Activated CD4-positive, alpha-beta T cell treated with anti-CD3 and anti-CD28 coated beads, Interleukin-2, amount 50 U/mL, for 48 hours (primary cell): ENCODE data around the gene SALL3.

Source experiments
- DNase-seq, 2 experiments: peaks; one replicate each; pipeline ENCODE4 v3.0.0-alpha.2; 2020

The SALL3 gene

DNA sequence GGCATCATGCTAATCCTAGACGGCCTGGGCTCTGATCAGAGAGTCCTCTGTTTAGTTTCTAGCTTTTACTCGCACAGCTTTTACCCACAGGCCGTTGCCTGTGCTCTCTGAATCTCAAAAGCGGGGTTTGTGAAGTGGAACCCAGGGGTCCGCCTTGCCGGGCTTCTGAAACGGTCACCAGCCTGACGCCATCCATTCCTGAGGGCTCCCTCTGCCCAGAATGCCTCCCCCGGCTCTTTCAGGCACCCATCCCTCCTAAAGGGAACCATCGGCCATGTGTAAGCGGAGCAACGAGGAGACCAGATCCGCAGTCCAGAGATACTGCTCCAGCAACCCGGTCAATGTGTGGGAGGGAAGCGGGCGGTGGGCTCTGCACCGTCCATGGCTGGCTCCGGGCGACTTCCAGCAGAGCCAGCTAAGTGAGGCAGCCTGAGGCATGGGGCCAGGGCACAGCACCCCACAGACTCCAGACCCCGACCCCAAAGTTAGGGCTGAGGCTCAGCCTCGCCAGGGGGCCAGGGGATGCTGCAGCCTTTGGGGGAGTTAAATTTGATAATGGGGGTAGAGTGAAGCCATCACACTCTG is 28.8 kb downstream of the SALL3 start:
- DNase-seq, result no peak

DNA sequence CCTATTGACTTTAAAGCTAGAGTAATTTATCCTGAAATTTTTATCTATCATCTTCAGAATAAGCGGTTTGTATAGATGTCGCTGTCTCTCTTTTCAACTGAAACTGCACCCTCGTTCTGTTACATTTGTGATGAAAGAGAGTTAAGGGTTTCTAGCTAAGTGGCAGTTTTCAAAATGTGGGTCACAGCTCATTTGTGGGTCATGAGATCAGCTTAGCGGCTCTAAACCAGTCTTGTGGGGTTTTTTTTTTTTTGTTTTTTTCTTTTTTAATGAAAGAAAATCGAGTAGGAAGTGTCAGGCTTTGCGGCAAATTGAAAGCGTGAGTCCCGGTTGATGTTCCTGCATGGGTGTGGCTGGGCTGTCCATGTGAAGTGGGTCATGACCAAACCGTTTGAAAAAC is 31.2 kb downstream of the SALL3 start:
- no peak for DNase-seq

DNA sequence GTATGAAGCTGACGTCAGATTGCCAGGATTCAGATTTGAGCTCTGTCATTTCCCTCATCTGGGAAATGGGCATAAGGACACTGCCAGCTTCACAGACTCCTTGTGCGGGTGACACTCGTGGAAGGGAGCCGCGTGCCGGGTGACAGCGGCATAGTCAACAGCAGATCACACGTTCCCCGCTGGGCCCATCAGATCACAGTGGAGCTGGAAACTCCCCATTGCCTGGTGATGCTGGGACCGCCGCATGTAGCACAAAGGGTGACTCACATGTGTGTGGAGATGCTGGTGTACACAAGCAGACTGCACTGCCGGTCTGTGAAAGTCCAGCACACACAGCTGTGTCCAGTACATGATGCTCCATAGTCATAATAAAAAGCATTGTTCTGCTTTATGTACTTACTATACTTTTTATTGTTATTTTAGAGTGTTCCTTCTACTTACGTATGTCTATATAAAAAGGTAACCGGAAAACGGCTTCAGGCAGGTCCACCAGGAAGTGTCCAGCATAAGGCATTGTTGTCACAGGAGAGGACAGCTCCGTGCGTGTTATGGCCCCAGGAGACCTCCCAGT is 31.8 kb downstream of the SALL3 start:
- DNase-seq, result no peak

DNA sequence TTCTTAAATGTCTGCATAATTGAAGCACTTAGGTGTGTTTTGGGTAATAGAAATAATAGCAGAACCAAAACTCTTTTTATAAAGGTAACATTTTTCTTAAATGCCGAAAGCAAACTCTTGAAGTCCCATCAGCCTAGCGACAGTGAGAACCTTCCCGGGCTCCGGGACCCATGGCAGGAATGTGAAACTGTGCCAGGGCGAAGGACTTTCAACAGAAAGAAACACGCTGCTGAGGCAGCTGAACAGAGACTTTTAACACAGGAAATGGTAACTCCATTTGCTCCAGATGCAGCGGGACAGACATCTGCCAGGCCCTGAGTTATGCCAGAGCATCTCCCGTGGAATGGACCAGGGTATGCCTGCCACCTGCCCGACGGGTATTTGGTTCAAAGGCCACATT is 34.3 kb downstream of the SALL3 start:
- no peak for DNase-seq

DNA sequence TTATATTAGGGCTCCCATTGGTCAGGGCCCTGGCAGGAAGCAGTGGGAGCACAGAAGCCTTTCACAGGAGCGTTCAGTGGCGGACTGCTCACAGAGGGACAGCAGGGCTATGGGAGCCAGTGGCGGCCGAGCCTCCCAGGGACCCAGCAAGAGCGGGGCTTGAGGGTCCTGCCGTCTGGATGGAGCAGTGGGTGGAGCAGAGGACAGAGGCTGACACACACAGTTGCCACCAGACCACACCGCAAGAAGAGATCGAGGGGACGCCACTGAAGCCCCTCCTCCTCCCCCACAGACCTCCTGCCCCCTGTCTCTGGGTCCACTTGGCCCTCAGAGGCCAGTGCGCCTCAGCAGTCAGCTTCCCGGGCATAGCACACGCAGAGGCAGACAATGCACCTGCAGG is 39.3 kb downstream of the SALL3 start:
- DNase-seq, result no peak

DNA sequence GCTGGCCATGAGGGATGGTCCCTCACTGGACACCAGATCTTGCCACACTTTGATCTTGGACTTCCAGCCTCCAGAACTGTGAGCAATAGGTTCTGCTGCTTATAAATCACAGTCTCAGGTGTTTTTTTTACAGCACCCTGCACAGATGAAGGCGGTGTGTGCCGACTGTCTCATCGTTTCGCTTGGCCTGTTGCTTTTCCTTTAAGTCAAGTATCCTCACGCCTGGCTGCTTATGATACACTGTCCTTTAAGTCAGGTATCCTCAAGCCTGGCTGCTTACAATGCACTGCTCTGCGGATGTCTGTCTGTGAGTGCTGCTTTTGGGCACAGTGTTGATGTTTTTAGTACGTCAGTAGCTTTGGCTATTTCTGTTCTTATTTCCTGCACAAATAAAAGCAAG is 40.3 kb downstream of the SALL3 start:
- no peak for DNase-seq

DNA sequence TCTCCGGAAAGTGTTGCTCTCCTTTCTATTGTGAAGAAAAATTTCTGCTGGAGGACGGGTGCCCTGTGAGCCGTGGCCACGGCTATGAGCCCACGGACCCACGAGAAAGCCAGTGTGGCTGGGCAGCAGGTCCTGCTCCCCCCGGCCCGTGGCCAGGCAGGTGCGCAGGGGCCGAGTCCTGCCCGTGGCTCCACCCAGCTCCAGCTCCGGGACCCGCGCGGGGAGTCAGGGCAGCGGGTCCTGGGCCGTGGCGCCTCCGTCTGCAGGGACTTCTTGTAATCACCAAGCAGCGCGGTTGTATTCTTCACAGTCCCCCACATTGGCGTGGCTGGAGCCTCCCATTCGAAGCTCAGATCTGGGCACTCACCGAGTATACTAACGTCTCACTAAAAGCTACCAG is 43.0 kb downstream of the SALL3 start:
- DNase-seq, result no peak

DNA sequence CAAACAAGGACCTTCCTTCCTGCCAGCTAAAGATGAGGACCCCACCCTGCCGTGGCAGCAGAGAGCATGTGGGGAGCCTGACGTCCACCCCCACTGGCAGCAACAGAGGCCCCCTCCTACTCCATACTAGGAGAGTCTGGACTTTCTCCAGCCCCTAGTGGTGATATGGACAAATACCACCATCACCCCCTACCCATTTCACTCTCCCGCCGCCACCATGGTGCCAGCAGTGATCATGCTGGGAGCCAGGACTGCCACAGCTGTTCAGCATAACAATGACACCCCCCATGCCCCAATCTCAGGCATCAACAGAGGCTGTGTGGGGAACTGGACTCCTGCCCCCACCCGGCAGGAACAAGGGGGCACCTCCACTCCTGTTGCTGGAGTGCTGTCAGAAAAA is 46.9 kb downstream of the SALL3 start:
- DNase-seq, result no peak

DNA sequence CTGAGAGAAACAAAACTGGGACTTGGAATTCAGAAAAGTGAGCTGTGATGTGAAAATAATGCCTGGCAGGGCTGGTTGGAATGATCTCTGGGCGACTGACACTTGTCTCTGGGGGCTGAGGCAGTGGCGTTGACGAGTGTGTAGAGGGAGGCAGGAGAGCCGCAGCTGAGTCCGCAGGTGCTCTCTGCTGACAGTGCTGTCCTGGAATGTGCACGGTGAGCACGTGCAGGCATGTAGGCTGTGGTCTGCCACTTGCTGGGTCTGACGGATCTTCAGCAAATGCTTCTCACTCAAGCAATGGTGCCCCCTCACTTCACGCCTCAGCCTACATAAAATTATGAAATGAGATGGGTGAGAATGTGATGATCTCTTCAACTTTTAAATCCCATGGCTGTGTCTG is 51.1 kb downstream of the SALL3 start:
- no peak for DNase-seq

DNA sequence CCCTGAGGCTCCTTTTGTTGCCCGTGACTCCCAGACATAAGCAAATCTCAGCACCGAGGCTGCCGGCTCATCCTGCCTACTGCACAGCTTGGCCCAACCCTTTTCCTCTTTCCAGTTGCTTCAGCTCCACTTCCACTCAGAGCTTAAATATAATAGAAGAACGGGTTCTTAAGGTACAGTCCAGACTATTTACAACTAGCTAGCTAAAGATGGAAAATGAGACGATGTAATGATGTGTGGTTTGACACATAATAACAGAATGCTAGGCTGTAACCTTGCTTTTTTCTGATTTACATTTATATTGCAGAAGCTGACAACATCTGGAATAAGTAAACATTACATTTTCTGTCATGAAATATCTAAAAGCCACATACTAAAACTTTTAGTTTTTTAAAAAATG is 62.7 kb downstream of the SALL3 start:
- no peak for DNase-seq

DNA sequence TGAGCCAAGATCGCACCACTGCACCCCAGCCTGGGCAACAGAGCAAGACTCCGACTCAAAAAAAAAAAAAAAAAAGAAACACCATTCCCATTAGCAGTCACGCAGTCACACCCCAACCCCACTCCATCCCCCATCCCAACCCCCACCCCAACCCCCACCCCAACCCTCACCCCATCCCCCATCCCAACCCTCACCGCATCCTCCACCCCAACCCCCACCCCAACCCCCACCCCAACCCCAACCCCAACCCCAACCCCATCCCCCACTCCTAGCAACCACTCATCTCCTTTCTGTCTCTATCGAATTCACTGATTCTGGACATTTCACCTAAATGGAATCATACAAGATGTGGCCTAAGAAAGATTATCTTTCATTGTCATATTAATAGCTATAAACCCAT is 63.7 kb downstream of the SALL3 start:
- no peak for DNase-seq

DNA sequence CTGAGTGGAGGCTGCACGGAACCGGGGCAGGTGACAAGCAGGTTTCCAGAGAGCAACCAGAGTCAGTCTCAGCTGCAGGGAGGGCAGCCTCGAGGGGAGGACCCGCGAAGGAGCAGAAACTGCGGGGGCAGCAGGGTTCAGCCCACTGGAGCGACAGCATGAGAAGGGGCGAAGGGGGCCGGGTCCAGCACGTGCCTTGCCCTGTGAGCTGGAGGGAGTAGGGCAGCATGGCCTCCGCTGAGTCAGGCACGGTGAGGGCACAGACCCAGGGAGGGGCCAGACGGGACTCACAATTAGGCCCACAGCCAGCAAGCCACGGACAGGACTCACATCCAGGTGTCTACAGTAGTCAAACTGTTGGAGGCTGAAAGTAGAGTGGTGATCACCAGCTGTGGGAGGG is 66.9 kb downstream of the SALL3 start:
- no peak for DNase-seq

DNA sequence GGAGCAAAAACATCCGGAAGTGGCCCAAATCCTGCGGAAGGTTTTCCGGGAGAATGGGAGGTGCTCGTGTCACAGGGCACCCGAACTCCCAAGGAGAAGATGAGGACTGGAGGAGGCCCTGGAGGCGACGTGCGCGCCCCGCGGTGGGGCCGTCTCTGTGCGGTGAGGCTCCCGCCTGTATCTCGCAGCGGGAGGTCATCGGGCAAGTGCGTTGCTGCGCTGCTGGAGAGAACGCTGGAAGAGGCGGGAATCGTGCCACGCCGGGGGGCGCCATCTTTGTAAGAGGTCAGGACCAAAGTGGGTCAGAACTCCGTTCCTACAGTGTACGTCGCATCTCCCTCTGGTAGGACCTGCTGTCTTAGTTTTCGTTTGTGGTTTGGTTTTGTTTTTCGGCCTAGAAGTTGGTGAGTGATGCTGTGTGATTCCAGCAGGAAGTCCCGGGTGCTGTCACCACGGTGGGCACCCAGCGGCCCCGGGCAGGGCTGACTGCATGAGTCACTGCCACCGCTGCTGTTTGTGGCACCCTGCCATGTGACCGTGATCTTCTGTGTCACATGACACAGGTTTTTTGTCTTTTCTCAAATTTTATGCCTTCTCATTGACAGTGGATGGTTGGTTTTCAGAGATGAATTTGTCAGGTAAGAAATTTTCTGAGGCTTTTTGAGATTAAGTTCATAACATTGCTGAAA is 68.1 kb downstream of the SALL3 start:
- no peak for DNase-seq

DNA sequence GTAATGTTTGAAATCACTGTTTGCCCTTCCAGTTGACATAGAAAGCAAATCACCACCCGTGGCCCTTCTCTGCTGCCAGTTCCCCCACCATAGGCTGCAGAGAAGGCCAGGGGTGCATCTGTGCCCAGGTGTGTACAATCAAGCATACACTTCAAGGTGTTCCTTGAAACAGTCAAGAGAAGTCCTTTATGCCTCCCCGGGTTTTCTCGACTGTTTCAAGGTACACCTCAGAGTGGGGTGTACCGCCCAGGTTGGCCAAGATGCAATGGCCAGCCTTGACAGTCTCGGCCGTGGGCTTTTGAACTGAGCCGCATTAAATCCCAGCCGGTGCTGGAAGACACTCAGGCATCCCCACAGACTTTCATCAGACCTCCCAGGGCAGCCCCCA is 68.6 kb downstream of the SALL3 start:
- no peak for DNase-seq

DNA sequence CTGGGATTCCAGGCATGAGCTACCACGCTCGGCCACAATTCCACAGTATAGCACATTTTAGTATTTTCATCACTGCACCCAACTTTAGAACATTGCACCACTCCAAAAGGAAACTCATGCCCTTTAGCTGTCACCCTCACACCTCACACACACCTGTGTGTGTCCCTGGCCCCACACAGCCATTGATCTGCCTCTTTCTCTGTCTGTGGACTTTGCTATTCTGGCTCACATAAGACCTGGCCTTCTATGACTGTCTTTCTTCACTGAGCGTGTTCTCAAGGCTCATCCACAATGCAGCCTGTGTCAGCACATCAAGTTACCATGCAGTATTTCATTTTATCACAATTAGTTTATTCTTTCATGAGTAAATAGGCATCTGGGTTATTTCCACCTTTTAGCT is 69.9 kb downstream of the SALL3 start:
- no peak for DNase-seq
